Endothelial cell of umbilical vein (primary cell): ENCODE measurements around the gene PRDX4. TPM values are rescaled to one million over a fixed set of nuclear protein-coding genes. Genes with fewer than 3 reads are reported as not detected.

Source experiments
- Bru-seq: library from RNA; stranded (reverse); fragments of 400-500 nt; gene quantifications from one replicate; lab custom pipeline; 2021; lab: Mats Ljungman, UMichigan
- BruChase-seq, 2 experiments: library from RNA; stranded (reverse); fragments of 400-500 nt; gene quantifications; one replicate each; lab custom pipeline; 2021; lab: Mats Ljungman, UMichigan
- BruUV-seq: library from RNA; stranded (reverse); fragments of 400-500 nt; replicated peaks from 2 replicates; lab custom pipeline; 2021; lab: Mats Ljungman, UMichigan
- CTCF ChIA-PET: fragments of 300-600, 350-600 bp; sonication (Branson Sonifier 250); formaldehyde crosslinking; loops from one replicate; lab custom pipeline; 2021; ENCODE audit warnings: antibody characterized with exemption, inconsistent platforms; lab: Charles Lee
- POLR2A ChIA-PET: fragments of 300-600, 350-600 bp; sonication (Branson Sonifier 250); formaldehyde crosslinking; loops from one replicate; lab custom pipeline; 2021; ENCODE audit warnings: antibody characterized with exemption, inconsistent platforms; lab: Charles Lee
- DNase-seq: peaks from one replicate; pipeline ENCODE4 v3.0.0-alpha.2; 2011; ENCODE audit warnings: low read depth, low spot score
- FAIRE-seq: peaks from 2 replicates; lab custom pipeline; 2011; peaks lifted over from hg19 to GRCh38; lab: Jason Lieb, UNC
- H2AFZ ChIP-seq: 2 replicates; pipeline ENCODE4 v1.6.0; 2012; ENCODE audit warnings: low read depth, low read length, control low read depth, inconsistent platforms
- H3K27ac ChIP-seq: 2 replicates; pipeline ENCODE4 v1.5.1; 2011; ENCODE audit warnings: low read depth, mild to moderate bottlenecking, control low read depth, low read length, moderate library complexity; ENCODE audit not compliant: insufficient read depth
- H3K27me3 ChIP-seq, 2 experiments: 2 replicates each; pipeline versions ENCODE4 v1.6.0 to v1.6.1; 2011; ENCODE audit warnings: low read length in 2 of 2, mixed read lengths in 1 of 2; ENCODE audit not compliant: control insufficient read depth in 2 of 2, insufficient read depth in 2 of 2
- H3K36me3 ChIP-seq, 2 experiments: 2 replicates in 1 of 2; 3 replicates in 1 of 2; pipeline ENCODE4 v1.5.1; 2011; ENCODE audit warnings: low read length in 2 of 2, mild to moderate bottlenecking in 1 of 2, moderate library complexity in 1 of 2; ENCODE audit not compliant: control insufficient read depth in 2 of 2, insufficient read depth in 2 of 2; ENCODE audit errors: extremely low read depth in 1 of 2
- H3K4me1 ChIP-seq: 3 replicates; pipeline ENCODE4 v1.5.1; 2011; ENCODE audit warnings: mild to moderate bottlenecking, low read length; ENCODE audit not compliant: control insufficient read depth, insufficient read depth; ENCODE audit errors: extremely low read depth
- H3K4me2 ChIP-seq: 2 replicates; pipeline ENCODE4 v1.6.1; 2011; ENCODE audit warnings: low read length, control low read depth, mixed read lengths; ENCODE audit not compliant: insufficient read depth
- H3K4me3 ChIP-seq, 3 experiments: fragments of 200-600 bp in 1 of 3; sonication (generic), shearing (Covaris generic) in 1 of 3; replicated peaks in 1 of 3; 2 replicates each; pipeline ENCODE4 v1.5.1; 2011 to 2016; ENCODE audit warnings: control low read depth in 3 of 3, low read length in 3 of 3, mild to moderate bottlenecking in 2 of 3, inconsistent platforms in 1 of 3, low read depth in 1 of 3, moderate library complexity in 1 of 3; ENCODE audit not compliant: insufficient read depth in 1 of 3
- H3K79me2 ChIP-seq: 2 replicates; pipeline ENCODE4 v1.6.0; 2012; ENCODE audit warnings: low read length, inconsistent platforms; ENCODE audit not compliant: control insufficient read depth, insufficient read depth
- H3K9ac ChIP-seq: replicated peaks from 2 replicates; pipeline ENCODE3; 2011; ENCODE audit warnings: low read length, control low read depth; ENCODE audit not compliant: insufficient read depth; ENCODE audit errors: extremely low read depth
- H3K9me1 ChIP-seq: replicated peaks from 3 replicates; pipeline ENCODE4 v1.6.0; 2011; ENCODE audit warnings: mild to moderate bottlenecking, low read length; ENCODE audit not compliant: control insufficient read depth, insufficient read depth; ENCODE audit errors: extremely low read depth
- H3K9me3 ChIP-seq: replicated peaks from 2 replicates; pipeline ENCODE4 v1.5.1; 2012; ENCODE audit warnings: low read length, inconsistent platforms; ENCODE audit not compliant: control insufficient read depth, insufficient read depth
- H4K20me1 ChIP-seq: replicated peaks from 2 replicates; pipeline ENCODE3; 2011; ENCODE audit warnings: mild to moderate bottlenecking, low read length; ENCODE audit not compliant: control insufficient read depth, insufficient read depth; ENCODE audit errors: extremely low read depth
- FOS ChIP-seq: IDR thresholded peaks from 2 replicates; pipeline ENCODE4 v1.6.1; 2011; ENCODE audit warnings: mild to moderate bottlenecking, low read length, moderate library complexity, borderline replicate concordance; ENCODE audit not compliant: insufficient read depth
- GATA2 ChIP-seq: IDR thresholded peaks from 2 replicates; pipeline ENCODE4 v1.7.0; 2011; ENCODE audit warnings: low read depth, mild to moderate bottlenecking, moderate library complexity, mixed read lengths, low read length; ENCODE audit not compliant: insufficient read length, insufficient read depth
- JUN ChIP-seq: IDR thresholded peaks from 2 replicates; pipeline ENCODE4 v1.6.1; 2011; ENCODE audit warnings: borderline replicate concordance, low read depth; ENCODE audit not compliant: insufficient read length, insufficient read depth
- MYC ChIP-seq: IDR thresholded peaks from one replicate; pipeline ENCODE4 v1.6.1; 2011; ENCODE audit warnings: mild to moderate bottlenecking, low read depth, low read length
- POLR2A ChIP-seq: IDR thresholded peaks from 2 replicates; pipeline ENCODE4 v1.6.1; 2012; ENCODE audit warnings: low read depth, mild to moderate bottlenecking, control low read depth, low read length
- POLR2AphosphoS5 ChIP-seq: IDR thresholded peaks from 2 replicates; pipeline ENCODE4 v1.6.1; 2012; ENCODE audit warnings: low read depth, mild to moderate bottlenecking, control low read depth, low read length, moderate library complexity; ENCODE audit not compliant: insufficient read depth
- dilution Hi-C: fragments of 300-500 bp; cut with MboI; formaldehyde crosslinking; loops from one replicate; pipeline ENCODE4 v1.15.0; 2019; ENCODE audit warnings: low sequenced_read_pairs; ENCODE audit not compliant: extremely low pct_ligation_motif_present
- intact Hi-C: fragments of 100-400 bp; cut with micrococcal nuclease; formaldehyde crosslinking; loops from one replicate; pipeline ENCODE4 v1.10.0; 2022
- long read RNA-seq: library from polyadenylated mRNA; stranded (forward); transcript quantifications from one replicate; pipeline ENCODE4 v2.0.0, GENCODE V29; 2021
- polyA minus RNA-seq, 3 experiments: library from RNA; depleted of rRNA, polyadenylated mRNA; stranded (reverse); fragments of >200 nt; gene quantifications; 1 replicate in 1 of 3; 2 replicates in 2 of 3; pipeline ENCODE4 v1.2.3, GENCODE V29; 2011
- polyA plus RNA-seq, 4 experiments: library from polyadenylated mRNA; depleted of rRNA in 3 of 4; stranded (reverse) in 3 of 4; unstranded in 1 of 4; fragments of >200 nt; gene quantifications; 2 replicates each; pipeline versions ENCODE4 v1.2.1 to v1.2.3, GENCODE V29; 2011 to 2012; ENCODE audit warnings: missing spikeins in 1 of 4
- total RNA-seq: library from RNA; stranded (reverse); gene quantifications from 2 replicates; pipeline ENCODE4 v1.2.3, GENCODE V29; 2021
- TF ChIP-seq, protein P1 (sequence below): IDR thresholded peaks from 2 replicates; pipeline ENCODE4 v1.6.1; 2011; ENCODE audit not compliant: insufficient read depth, insufficient read length
- TF ChIP-seq, protein P2 (sequence below), 2 donors: IDR thresholded peaks; 1 replicate in 1 of 2; 2 replicates in 1 of 2; pipeline ENCODE4 v1.5.1; 2011; ENCODE audit warnings: low read length in 2 of 2, mild to moderate bottlenecking in 2 of 2, moderate library complexity in 2 of 2, control low read depth in 1 of 2, inconsistent platforms in 1 of 2, low read depth in 1 of 2; ENCODE audit not compliant: insufficient read depth in 1 of 2; ENCODE audit errors: extremely low read depth in 1 of 2

Gene PRDX4
- total RNA-seq (141 and 144 TPM in 2 replicates), polyA plus RNA-seq (145 and 164 TPM in 2 replicates), polyA minus RNA-seq (60.8 and 65.5 TPM in 2 replicates), Bru-seq, nascent RNA (percentile 79 among the genes with signal in this experiment), BruChase-seq, experiment 1, labeled RNA remaining after a 6-hour chase (percentile 73 among the genes with signal in this experiment), BruChase-seq, experiment 2, labeled RNA remaining after a 2-hour chase (percentile 59 among the genes with signal in this experiment)
- 147 and 159 TPM in 2 replicates for polyA plus RNA-seq (2011; cell fraction: cytosol; rRNA removed)
- polyA plus RNA-seq (2011; cell fraction: nucleus; rRNA removed): 50.7 and 61.4 TPM in 2 replicates
- 222 and 239 TPM in 2 replicates for polyA plus RNA-seq (2012)
- polyA minus RNA-seq (2011; cell fraction: cytosol; rRNA and poly(A)+ RNA removed): 51.8 TPM
- polyA minus RNA-seq (2011; cell fraction: nucleus; rRNA and poly(A)+ RNA removed): 14.3 and 20.0 TPM in 2 replicates
- long read RNA-seq, transcript PRDX4-202 (7 exons, 1,005 nt): major isoform, 744 of 770 reads
- long read RNA-seq, partial matches to known transcripts: 7 of 770 reads
- long read RNA-seq, other reads (novel, unspliced or antisense): 15 of 770 reads

DNA sequence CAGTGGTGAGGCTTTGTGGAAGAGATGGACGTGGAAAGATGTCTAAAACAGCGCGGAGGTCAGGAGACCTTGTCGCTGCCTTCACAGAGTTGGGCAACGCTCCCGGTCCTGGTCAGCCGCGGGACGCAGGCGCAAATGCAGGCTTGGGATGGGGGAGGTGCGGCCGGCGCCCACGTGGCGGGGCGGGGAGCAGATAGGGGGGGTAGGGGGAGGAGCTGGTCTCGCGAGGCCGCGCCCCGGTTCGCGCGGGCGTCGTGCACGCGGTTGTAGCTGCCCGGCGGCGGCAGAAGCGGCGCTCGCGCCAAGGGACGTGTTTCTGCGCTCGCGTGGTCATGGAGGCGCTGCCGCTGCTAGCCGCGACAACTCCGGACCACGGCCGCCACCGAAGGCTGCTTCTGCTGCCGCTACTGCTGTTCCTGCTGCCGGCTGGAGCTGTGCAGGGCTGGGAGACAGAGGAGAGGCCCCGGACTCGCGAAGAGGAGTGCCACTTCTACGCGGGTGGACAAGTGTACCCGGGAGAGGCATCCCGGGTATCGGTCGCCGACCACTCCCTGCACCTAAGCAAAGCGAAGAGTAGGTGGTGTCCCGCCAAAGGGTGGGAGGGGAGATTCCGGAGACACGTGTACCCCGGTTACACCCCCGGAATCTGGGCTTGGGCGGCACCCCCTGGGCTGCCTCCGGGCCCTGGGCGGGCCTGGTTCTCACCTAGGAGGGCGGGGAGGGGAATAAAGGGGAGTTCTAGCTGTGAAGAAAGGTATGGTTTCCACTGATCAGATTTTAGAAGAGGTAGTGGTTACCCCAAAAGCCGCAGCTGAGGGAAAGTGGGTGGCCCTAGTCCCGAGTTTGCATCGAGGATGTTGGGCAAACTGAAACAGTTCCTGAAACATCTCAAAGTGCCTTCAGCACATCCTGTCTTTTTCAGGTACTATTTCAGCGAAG lies at the start of gene PRDX4:
TSS of gene PRDX4 (plus strand) at position 255 of the 939 bp plus-strand sequence. CDS start at position 333, 78 bp downstream.
- intact Hi-C loops (no loop called here), dilution Hi-C loops (no loop called here)
- H3K4me2 ChIP-seq: peak within 1 kb of the TSS; percentile 97
- H3K9me1 ChIP-seq: no peaks in the 10 kb centered on the region
- CTCF ChIA-PET: interaction anchor here (0.8 to 1.5 kb wide), 2 partner anchors 235 to 386 kb away, joined by 3 to 6 read pairs; no protein-coding TSS in a partner anchor
- peak within 1 kb of the TSS; percentile 58 for H3K27ac ChIP-seq
- peak within 1 kb of the TSS; percentile 92 for H3K9ac ChIP-seq
- H3K4me3 ChIP-seq: peak within 1 kb of the TSS; percentile 86 to 90 (median 90)
- no peaks in the 10 kb centered on the region for H3K9me3 ChIP-seq
- DNase-seq (peak; percentile 88), FAIRE-seq (peak; percentile 90)
- peaks cover 11% of the 10 kb centered on the region for H3K4me1 ChIP-seq
- POLR2A ChIA-PET: interaction anchor here (1.5 kb wide), 1 partner anchor 115 kb away, joined by 5 read pairs; the partner anchor contains the start of gene SAT1
- H3K79me2 ChIP-seq: peaks cover 30% of the 10 kb centered on the region
- H3K36me3 ChIP-seq: no peaks in the 10 kb centered on the region
- no peaks in the 10 kb centered on the region for H3K27me3 ChIP-seq
- peak within 1 kb of the TSS; percentile 56 for H2AFZ ChIP-seq
- H4K20me1 ChIP-seq: no peaks in the 10 kb centered on the region
- BruUV-seq: no TSS peak
- no peak for TF ChIP-seq FOS
- TF ChIP-seq JUN: no peak
- TF ChIP-seq, protein P1, sequence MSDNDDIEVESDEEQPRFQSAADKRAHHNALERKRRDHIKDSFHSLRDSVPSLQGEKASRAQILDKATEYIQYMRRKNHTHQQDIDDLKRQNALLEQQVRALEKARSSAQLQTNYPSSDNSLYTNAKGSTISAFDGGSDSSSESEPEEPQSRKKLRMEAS: peak; percentile 31
- no peak for TF ChIP-seq GATA2
- TF ChIP-seq, protein P2, sequence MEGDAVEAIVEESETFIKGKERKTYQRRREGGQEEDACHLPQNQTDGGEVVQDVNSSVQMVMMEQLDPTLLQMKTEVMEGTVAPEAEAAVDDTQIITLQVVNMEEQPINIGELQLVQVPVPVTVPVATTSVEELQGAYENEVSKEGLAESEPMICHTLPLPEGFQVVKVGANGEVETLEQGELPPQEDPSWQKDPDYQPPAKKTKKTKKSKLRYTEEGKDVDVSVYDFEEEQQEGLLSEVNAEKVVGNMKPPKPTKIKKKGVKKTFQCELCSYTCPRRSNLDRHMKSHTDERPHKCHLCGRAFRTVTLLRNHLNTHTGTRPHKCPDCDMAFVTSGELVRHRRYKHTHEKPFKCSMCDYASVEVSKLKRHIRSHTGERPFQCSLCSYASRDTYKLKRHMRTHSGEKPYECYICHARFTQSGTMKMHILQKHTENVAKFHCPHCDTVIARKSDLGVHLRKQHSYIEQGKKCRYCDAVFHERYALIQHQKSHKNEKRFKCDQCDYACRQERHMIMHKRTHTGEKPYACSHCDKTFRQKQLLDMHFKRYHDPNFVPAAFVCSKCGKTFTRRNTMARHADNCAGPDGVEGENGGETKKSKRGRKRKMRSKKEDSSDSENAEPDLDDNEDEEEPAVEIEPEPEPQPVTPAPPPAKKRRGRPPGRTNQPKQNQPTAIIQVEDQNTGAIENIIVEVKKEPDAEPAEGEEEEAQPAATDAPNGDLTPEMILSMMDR (IDR thresholded peaks at IDR 0.05; ENCODE audit: extremely low read depth in 1 of 2, insufficient read depth in 1 of 2, low read depth in 1 of 2, low read length in 2 of 2): no peak
- peak; percentile 81 for TF ChIP-seq POLR2A
- TF ChIP-seq POLR2AphosphoS5: peak; percentile 76
- peak; percentile 96 for TF ChIP-seq MYC
